GM12892 (cell line): ENCODE data around the gene CCNG1.
A peak's percentile ranks its signal among the peaks of the same experiment; 100 is the strongest.
"Not testable (repeated sequence)": the region's sequence is repeated elsewhere in the genome, so short reads cannot be mapped to it uniquely, and the experiment has no call there.

Experiments used
- DNase-seq: peaks from one replicate; pipeline ENCODE4 v3.0.0; 2011; ENCODE audit not compliant: insufficient read length
- FAIRE-seq: peaks from 2 replicates; lab custom pipeline; 2011; peaks lifted over from hg19 to GRCh38; lab: Jason Lieb, UNC
- POLR2A ChIP-seq: IDR thresholded peaks from 2 replicates; pipeline ENCODE4 v1.6.1; 2011; ENCODE audit warnings: low read depth, low read length, control low read depth
- POLR2AphosphoS5 ChIP-seq: IDR thresholded peaks from 2 replicates; pipeline ENCODE4 v1.6.1; 2011; ENCODE audit warnings: low read depth, low read length, control low read depth
- TAF1 ChIP-seq: IDR thresholded peaks from 2 replicates; pipeline ENCODE4 v1.6.1; 2011; ENCODE audit warnings: low read depth, mild to moderate bottlenecking, control low read depth, low read length, borderline replicate concordance

Gene CCNG1

GRCh38 chr5:163424836-163425235 lies 12.6 kb upstream of the CCNG1 start:
- DNase-seq (no peak), FAIRE-seq (no peak)
- TF ChIP-seq POLR2AphosphoS5 (no peak), POLR2A (no peak), TAF1 (no peak)

- peak; percentile 30 for FAIRE-seq
- DNase-seq, result not testable (repeated sequence)
Observed at GRCh38 chr5:163426128-163426527, 11.3 kb upstream of the CCNG1 start.

DNA sequence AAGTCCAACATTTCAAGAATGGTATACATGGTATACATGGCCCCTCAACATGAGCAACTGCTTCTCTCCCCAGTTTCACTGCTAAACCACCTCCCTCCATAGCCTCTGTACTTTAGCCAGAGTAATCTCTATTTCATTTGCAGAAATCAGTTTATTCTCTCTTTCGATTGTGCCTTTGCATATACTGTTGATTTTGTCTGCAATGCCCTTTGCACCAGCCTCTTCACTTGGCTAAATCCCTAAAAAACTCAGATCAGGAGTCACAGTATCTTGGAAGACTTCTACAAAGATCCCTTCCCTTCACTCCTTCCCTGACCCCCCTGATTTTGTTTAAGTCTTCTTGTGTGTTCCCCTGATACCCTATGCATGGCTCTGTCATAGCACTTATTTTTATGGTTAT lies 4.9 kb upstream of the CCNG1 start:
- no peak for FAIRE-seq
- DNase-seq, result no peak
- TF ChIP-seq POLR2AphosphoS5 (no peak), TAF1 (no peak), POLR2A (no peak)

DNA sequence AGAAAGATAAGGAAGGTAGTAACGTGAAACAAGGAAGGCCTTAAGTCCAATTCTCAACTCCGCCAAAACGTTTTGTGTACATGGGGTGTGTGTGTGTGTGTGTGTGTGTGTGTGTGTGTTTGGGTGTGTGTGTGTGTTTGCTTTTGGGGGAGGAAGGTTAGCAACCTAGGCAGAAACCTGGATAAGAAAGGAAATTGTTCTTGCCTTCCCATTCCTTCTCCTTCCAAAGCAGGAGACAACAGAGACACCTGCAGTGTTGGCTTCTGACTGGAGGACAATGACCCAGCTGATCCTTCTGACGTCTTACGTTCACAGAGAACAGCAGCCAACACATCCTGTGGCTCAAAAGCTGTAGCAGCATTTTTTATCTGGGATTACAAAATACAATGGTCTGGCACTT lies 4.1 kb upstream of the CCNG1 start:
- DNase-seq, result no peak
- FAIRE-seq, result no peak
- no peak for TF ChIP-seq POLR2AphosphoS5

GRCh38 chr5:163434401-163434866 lies 3.0 kb upstream of the CCNG1 start:
- TF ChIP-seq POLR2AphosphoS5 (no peak), POLR2A (no peak), TAF1 (no peak)
- DNase-seq (no peak), FAIRE-seq (no peak)

DNA sequence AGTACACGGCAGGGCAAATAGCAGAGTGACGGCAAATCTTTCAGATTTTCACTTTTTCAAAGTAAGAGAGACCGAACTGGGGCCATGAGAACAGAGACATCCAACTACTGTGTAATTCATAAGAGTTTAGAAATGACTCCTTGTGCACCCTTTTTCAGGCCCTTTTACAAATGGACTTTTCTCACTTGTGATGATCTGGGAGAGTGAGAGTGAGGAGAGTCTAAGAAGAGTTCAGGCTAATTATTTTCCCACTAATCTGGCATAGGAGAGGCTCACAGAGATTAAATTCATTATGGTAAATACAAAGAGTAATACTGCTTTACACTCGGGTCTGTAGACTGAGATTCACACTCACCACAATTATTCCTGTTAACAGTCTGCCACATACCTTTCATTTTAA lies 880 bp upstream of the CCNG1 start:
- TF ChIP-seq POLR2A (no peak), POLR2AphosphoS5 (no peak)
- FAIRE-seq (no peak), DNase-seq (no peak)

- TF ChIP-seq TAF1 (peak; percentile 24; the same call in 1 of the 2 replicates), POLR2AphosphoS5 (peak; percentile 76; the same call in 1 of the 2 replicates), POLR2A (peak; percentile 76; the same call in 1 of the 2 replicates)
- no peak for DNase-seq
- no peak for FAIRE-seq
Observed at GRCh38 chr5:163437011-163437308, 435 bp upstream of the CCNG1 start.

GRCh38 chr5:163439092-163439425 lies 1.7 kb downstream of the CCNG1 start:
- DNase-seq (no peak), FAIRE-seq (no peak)
- TF ChIP-seq POLR2AphosphoS5 (no peak; the same call in 1 of the 2 replicates), TAF1 (no peak), POLR2A (no peak)

GRCh38 chr5:163440954-163441353 lies 3.6 kb downstream of the CCNG1 start:
- no peak for FAIRE-seq
- DNase-seq, result no peak
- TF ChIP-seq POLR2AphosphoS5 (no peak), POLR2A (no peak), TAF1 (no peak)

- no peak for DNase-seq
- FAIRE-seq, result no peak
- TF ChIP-seq TAF1 (no peak), POLR2AphosphoS5 (no peak), POLR2A (no peak)
Observed at GRCh38 chr5:163444526-163444925, 7.1 kb downstream of the CCNG1 start.

DNA sequence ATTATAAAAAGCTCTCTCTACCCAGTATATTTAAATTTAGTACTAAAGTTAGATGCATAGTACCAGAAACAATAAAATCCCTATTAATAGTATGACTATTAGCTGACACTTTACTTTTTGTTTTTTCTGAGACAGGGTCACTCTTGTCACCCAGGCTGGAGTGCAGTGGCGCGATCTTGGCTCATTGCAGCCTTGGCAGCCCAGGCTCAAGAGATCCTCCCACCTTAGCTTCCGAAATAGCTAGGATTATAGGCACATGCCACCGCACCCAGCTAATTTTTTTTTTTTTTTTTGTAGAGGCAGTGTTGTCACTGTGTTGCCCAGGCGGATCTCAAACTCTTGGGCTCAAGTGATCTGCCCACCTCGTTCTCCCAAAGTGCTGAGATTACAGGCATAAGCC lies 8.0 kb downstream of the CCNG1 start:
- DNase-seq (no peak), FAIRE-seq (no peak)

GRCh38 chr5:163447191-163447590 lies 9.8 kb downstream of the CCNG1 start:
- DNase-seq (no peak), FAIRE-seq (no peak)
- TF ChIP-seq POLR2A, result no peak
- no peak for TF ChIP-seq TAF1
- no peak for TF ChIP-seq POLR2AphosphoS5

More for the DNA sequence above, 8.0 kb downstream of the CCNG1 start:
- no peak for TF ChIP-seq TAF1
- no peak for TF ChIP-seq POLR2A
- TF ChIP-seq POLR2AphosphoS5, result no peak

GRCh38 chr5:163447875-163448274 lies 10.5 kb downstream of the CCNG1 start:
- DNase-seq (no peak), FAIRE-seq (no peak)
- no peak for TF ChIP-seq POLR2A
- no peak for TF ChIP-seq TAF1
- no peak for TF ChIP-seq POLR2AphosphoS5

GRCh38 chr5:163448491-163448890 lies 11.1 kb downstream of the CCNG1 start:
- no peak for TF ChIP-seq POLR2A
- TF ChIP-seq POLR2AphosphoS5, result no peak
- TF ChIP-seq TAF1, result no peak
- DNase-seq (no peak), FAIRE-seq (no peak)
